GM19328 (cell line): Measurements from ENCODE around the gene OSBPL7.

Source experiments
- ATAC-seq: cut with Tn5 transposase; IDR thresholded peaks from one replicate; pipeline ENCODE4 v1.9.1; 2021; ENCODE audit warnings: mild to moderate bottlenecking, moderate library complexity; ENCODE audit not compliant: unreplicated experiment

OSBPL7 gene

DNA sequence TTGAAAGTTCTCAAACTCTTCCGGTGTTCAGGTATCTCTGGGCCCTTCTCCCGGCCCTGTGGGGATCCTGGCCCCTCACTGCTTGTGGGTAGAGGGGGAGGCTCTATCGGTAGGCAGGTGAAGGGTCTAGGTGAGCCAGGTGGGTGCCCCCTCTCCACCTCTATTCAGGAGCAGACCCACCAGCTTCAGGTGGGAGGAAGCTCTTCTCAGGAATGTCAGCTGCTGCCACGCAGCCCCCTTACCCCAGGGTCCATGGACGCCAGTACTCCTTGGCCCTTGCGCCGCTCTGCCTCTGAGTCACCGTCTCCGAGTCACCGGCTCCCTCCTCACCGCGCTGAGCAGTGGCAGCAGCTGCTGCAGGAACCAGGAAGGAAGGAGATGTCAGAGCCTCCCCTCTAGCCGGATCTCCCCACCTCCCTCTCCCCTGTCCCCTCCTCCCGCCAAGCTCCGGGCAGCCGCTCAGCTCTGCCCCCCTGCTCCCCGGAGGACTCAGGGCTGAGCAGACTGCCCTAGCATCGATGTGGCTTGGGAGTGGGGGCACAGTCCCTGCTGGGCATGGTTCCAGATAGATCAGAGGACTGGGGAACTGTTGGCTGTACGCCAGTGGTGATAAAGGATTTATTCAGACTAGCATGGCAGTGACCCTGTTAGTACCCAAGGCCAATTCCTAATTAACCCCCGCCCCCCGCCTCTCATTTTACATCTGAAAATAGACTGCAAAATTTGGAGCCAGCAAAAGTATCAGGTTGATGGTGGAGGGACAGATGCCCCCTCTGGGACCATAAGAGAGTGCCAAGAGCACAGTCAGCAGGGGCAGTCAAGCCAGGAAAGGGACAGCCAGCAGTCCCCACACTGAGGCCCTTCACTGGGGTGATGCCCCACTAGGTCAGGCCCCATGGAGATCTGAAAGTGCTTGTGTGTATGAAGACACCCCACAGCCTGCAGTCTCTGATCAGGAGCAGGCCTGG lies at the start of gene OSBPL7:
OSBPL7 (minus strand) TSS at position 371 of the 968 bp plus-strand sequence. CDS start 1,516 bp downstream, outside the sequence.
- ATAC-seq = peak; percentile 86

DNA sequence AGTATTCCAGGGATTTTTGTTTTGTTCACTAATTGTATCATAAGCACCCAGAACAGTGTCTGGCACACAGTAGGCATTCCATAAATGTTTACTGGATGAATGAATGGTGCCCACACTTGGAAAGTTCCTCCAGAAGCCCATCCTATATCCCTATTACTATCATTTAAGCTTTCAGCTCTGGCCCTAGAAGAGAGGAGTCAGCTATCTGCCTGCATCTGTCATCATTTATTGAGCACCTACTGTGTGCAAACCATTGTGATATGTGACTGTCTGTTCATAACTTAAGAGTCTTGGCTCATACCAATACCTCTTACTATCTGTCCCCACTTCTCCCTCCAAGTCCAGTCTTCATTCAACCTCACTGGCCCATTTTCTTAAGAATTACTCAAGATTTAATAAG lies 49.5 kb upstream of the OSBPL7 start:
- no peak for ATAC-seq

DNA sequence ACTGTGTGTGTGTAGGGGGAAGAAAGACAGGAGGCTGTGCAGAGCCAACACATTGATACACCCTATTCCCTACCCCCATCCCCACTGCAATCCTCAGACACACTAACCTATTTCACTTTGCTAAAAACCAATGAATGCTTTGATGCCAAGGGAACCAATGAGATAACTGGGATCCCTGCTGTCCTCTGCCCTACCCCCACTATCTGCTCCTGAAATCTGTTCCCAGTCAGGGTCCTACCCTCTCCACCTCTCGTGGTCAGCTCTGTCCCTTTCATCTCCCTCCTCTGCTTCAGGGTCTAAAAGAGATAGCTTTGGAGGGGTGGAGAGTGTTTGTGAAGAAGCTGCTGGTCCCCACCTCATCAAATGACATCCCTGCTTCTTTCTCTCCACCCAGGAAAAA lies 48.5 kb upstream of the OSBPL7 start:
- no peak for ATAC-seq

- ATAC-seq = no peak
Measured at GRCh38 chr17:47869114-47869513, 47.5 kb upstream of the OSBPL7 start.

DNA sequence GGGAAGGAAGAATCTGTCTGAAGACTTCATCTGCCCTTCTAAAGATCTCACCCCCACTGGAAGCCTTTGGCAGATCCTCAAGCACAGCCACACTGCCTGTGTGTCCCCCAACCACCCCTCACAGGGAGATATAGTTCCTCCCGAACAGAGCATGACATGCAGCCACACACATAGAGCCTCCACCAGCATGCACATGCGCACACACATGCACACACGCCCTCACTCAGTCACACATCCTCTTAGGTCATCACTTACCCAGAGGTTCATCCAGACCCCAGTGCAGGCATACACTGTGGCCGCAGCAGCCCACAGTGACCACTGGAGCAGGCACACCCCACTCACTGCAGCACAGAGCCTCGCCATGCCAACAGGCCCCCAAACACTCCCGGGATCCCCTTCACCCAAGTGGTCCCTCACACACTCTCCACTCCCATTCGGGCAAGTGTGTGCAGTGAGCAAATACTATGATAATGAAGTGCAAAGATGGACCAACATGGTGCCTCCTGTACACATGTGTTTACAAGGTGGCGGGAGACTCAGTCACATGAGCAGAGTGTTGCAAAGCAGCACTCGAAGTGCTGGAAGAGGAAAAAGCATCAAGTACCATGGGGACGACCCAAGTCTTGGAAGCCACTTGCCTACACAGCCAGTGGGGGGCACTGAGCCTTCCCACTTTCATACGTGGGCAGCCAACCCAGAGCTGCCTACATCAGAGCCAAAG lies 46.4 kb upstream of the OSBPL7 start:
- ATAC-seq = no peak

DNA sequence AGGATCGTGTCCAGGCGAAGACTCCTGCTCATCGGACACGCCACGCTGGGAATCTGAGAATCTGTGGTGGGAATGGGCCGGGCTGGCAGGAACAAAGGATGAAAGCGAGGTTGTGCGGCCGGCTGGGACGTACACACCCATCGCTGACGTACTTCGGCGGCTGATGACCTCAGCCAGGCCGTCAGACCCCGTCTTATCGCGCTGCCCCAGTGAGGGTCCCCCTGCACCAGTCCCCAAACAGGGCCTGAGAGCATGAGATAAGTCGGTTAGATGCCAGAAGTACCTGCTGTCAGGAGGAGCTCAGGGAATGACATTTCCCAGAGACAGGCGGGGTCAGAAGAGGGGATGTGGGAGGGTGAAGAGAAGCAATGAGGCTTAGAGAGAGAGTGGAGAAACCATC lies 45.3 kb upstream of the OSBPL7 start:
- no peak for ATAC-seq

DNA sequence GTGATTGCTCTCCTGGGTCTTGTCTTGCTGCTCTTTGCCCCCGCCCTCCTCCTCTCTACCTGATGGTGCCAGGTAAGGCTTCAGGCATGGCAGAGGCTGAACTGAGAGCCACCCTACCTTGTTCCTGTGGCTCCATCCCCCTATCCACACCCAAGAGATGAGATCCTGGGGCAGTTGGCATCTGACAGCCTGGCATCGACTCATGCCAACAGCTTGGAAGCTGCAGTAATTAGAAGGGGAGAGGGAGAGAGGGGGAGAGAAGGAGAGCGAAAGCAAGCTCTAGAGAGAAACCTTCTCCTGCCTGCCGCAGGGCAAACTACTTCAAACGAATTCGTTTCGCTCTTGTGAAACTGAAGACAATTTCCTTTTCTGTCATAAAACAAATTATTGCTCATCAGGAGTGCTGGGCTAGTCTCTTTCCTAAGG lies 43.2 kb upstream of the OSBPL7 start:
- no peak for ATAC-seq

- ATAC-seq = no peak
Measured at GRCh38 chr17:47862621-47863440, 41.2 kb upstream of the OSBPL7 start.

- ATAC-seq = no peak
Measured at GRCh38 chr17:47860386-47860785, 38.8 kb upstream of the OSBPL7 start.

- no peak for ATAC-seq
Measured at GRCh38 chr17:47857551-47858455, 36.2 kb upstream of the OSBPL7 start.

DNA sequence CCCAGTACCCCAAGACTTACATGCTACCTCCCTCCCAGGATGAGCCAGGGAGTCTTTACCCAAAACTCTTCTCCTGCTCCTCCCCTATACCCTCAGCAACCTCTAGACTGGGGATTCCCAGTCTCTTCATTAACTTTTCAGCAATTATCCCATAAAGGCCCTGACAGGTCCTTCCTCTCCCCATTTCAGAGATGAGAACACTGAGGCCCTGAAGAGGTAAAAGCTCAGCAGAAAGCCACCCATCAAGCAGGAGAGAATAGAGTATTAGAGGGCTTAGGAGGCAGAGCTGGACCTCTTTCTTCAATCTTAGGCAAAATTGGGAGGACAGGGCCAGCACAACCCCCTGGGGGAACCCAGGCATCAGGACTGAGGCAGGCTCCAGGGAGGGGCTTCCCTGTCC lies 35.2 kb upstream of the OSBPL7 start:
- no peak for ATAC-seq

- ATAC-seq = no peak
Measured at GRCh38 chr17:47855737-47856136, 34.1 kb upstream of the OSBPL7 start.

GRCh38 chr17:47853616-47854015 lies 32.0 kb upstream of the OSBPL7 start:
- no peak for ATAC-seq

DNA sequence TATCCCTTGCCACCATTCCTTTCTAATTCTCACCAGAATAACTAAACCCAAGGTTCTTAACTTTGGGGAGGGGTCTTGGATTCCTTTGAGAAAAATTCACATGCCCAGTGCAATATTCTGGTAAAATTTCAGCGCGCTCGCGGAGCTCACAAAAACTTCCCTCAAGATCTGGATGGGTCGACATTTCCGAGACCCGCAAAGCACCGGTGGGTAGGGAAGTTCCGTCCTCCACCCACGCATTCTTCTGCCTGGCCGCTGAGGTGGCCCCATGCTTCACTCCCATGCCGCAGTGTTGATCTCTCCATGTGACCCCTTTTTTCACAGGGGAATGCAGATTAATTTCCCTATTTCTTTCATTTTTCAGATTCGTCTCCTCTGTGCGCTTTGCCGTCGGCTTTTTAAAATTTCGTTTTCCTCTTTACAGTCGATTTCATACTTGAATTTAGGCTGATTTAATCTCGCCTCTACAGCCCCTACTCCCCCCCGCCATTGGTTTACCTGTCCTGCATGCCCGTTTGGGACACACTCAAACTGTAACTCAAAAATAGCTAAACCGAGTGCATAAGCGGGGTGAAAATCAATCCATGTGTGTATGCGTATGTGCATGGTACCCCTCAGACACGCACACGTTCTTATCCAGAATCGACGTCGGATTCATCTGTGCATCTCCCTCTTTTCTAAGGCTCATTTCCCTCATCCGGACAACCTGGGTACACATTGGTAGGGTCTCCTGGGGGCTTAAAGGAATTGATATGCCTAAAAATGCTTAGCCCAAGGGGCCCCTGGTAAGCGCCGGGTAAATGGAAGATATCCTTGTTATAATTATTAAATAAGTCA lies 30.7 kb upstream of the OSBPL7 start:
- no peak for ATAC-seq

GRCh38 chr17:47851764-47852112 lies 30.1 kb upstream of the OSBPL7 start:
- no peak for ATAC-seq

- no peak for ATAC-seq
Measured at GRCh38 chr17:47850692-47851573, 29.3 kb upstream of the OSBPL7 start, which contains the start of gene SP6. TSS of gene SP6 (minus strand) at chr17:47851163. CDS start at chr17:47848429, 2,734 bp downstream.

DNA sequence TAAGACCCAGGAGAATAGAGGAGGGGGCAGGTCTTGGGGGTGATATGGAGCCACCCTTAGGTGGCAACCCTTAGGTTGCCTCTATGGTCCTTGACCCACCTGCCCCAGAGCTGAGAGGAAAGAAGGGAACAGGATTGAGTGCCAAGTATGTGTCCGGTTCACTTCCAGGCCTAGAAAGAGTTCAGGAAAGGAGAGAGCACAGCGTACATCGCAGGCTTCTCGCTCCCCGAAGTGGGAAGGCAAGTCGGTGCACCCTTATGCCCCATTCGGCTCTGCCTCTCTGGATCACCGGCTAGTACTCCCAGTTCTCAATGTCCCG lies 28.7 kb upstream of the OSBPL7 start:
- no peak for ATAC-seq

DNA sequence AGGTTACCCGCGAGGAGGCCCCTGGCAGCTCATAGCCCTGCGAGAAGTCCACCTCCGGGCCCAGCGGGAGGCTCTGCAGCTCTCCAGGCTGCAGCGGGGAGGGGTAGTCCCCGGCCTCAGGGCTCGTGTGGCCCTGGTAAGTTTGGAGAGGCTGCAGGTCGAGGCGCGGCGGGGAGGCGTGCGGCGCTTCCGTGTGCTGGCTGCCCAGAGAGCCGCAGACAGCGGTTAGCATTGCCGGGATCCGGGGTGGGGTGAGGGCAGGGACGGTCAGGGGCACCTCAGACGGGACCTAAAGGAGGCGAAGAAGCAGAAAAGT lies 26.6 kb upstream of the OSBPL7 start:
- ATAC-seq = no peak
